Ishikawa (cell line): Measurements from ENCODE around the gene ZNF490.
A peak's percentile ranks its signal among the peaks of the same experiment; 100 is the strongest.

ENCODE experiments used
- CEBPB ChIP-seq: IDR thresholded peaks from 2 replicates; pipeline ENCODE4 v1.6.1; 2012
- CREB1 ChIP-seq: IDR thresholded peaks from 2 replicates; pipeline ENCODE4 v1.6.1; 2012; ENCODE audit warnings: low read depth
- EGR1 ChIP-seq: IDR thresholded peaks from 2 replicates; pipeline ENCODE4 v1.6.1; 2012
- EP300 ChIP-seq: IDR thresholded peaks from 2 replicates; pipeline ENCODE4 v1.6.1; 2012; ENCODE audit warnings: borderline replicate concordance
- FOXM1 ChIP-seq: IDR thresholded peaks from 2 replicates; pipeline ENCODE4 v1.6.1; 2012; ENCODE audit warnings: low read depth, borderline replicate concordance
- MAX ChIP-seq: IDR thresholded peaks from 2 replicates; pipeline ENCODE4 v1.6.1; 2012
- NFIC ChIP-seq: IDR thresholded peaks from 2 replicates; pipeline ENCODE4 v1.6.1; 2012
- RAD21 ChIP-seq: IDR thresholded peaks from 2 replicates; pipeline ENCODE4 v1.6.1; 2012; ENCODE audit warnings: low read depth
- REST ChIP-seq: IDR thresholded peaks from 2 replicates; pipeline ENCODE4 v1.6.1; 2012; ENCODE audit warnings: low read depth, mild to moderate bottlenecking
- TAF1 ChIP-seq: IDR thresholded peaks from 2 replicates; pipeline ENCODE4 v1.6.1; 2012; ENCODE audit warnings: low read depth, mild to moderate bottlenecking
- TCF12 ChIP-seq: IDR thresholded peaks from 2 replicates; pipeline ENCODE4 v1.6.1; 2012; ENCODE audit warnings: low read depth
- TEAD4 ChIP-seq: IDR thresholded peaks from 2 replicates; pipeline ENCODE4 v1.6.1; 2012
- USF1 ChIP-seq: IDR thresholded peaks from 2 replicates; pipeline ENCODE4 v1.6.1; 2012
- YY1 ChIP-seq: IDR thresholded peaks from 2 replicates; pipeline ENCODE4 v1.6.1; 2012; ENCODE audit warnings: low read depth
- ZBTB7A ChIP-seq: IDR thresholded peaks from 2 replicates; pipeline ENCODE4 v1.6.1; 2012; ENCODE audit warnings: low read depth

The ZNF490 gene

GRCh38 chr19:12610540-12611360 lies at the start of gene ZNF490, which contains the start of gene ZNF791:
Gene ZNF490 (minus strand): TSS chr19:12610813. CDS start chr19:12610680, 133 bp downstream.
Gene ZNF791 (plus strand): TSS chr19:12610920. CDS start chr19:12611080, 160 bp downstream.
- no peak for TF ChIP-seq REST
- TF ChIP-seq CREB1: peak; percentile 82
- peak; percentile 50 for TF ChIP-seq USF1
- peak; percentile 6; the same call in 1 of the 2 replicates for TF ChIP-seq RAD21
- TF ChIP-seq YY1: peak; percentile 64
- peak; percentile 75; the same call in 1 of the 2 replicates for TF ChIP-seq TAF1
- TF ChIP-seq MAX: peak; percentile 49
- TF ChIP-seq EP300: peak; percentile 19; the same call in 1 of the 2 replicates
- no peak for TF ChIP-seq NFIC
- TF ChIP-seq TEAD4: peak; percentile 54; the same call in 1 of the 2 replicates
- TF ChIP-seq TCF12: no peak
- peak; percentile 71; the same call in 1 of the 2 replicates for TF ChIP-seq ZBTB7A
- TF ChIP-seq EGR1: no peak
- TF ChIP-seq CEBPB: no peak

- TF ChIP-seq EGR1 (no peak), TAF1 (no peak), FOXM1 (no peak)
Measured at GRCh38 chr19:12657966-12658365, 47.4 kb upstream of the ZNF490 start.

- TF ChIP-seq RAD21 (no peak), TEAD4 (no peak), REST (no peak), YY1 (no peak), USF1 (no peak), NFIC (no peak), MAX (no peak)
Measured at GRCh38 chr19:12656899-12657571, 46.4 kb upstream of the ZNF490 start.

- TF ChIP-seq REST: no peak
- TF ChIP-seq CEBPB: no peak
- no peak for TF ChIP-seq USF1
- TF ChIP-seq CREB1: no peak
- TF ChIP-seq NFIC: no peak
- no peak for TF ChIP-seq EGR1
- no peak for TF ChIP-seq TCF12
- TF ChIP-seq YY1: no peak
- TF ChIP-seq FOXM1: no peak
- TF ChIP-seq TEAD4: no peak
- no peak for TF ChIP-seq MAX
- TF ChIP-seq EP300: no peak
Measured at GRCh38 chr19:12655546-12655945, 44.9 kb upstream of the ZNF490 start.
